Activated gamma-delta T cell treated with anti-CD3 and anti-CD28 coated beads, Interleukin-2, amount 50 U/mL, for 16 hours (primary cell): ENCODE results near the gene PTTG1.
A peak's percentile ranks its signal among the peaks of the same experiment; 100 is the strongest.

Source experiments
- DNase-seq: peaks from one replicate; pipeline ENCODE4 v3.0.0-alpha.2; 2020; ENCODE audit warnings: low read depth

Gene PTTG1

GRCh38 chr5:160455600-160455999, 33.9 kb downstream of the PTTG1 start:
- DNase-seq, result no peak

DNA sequence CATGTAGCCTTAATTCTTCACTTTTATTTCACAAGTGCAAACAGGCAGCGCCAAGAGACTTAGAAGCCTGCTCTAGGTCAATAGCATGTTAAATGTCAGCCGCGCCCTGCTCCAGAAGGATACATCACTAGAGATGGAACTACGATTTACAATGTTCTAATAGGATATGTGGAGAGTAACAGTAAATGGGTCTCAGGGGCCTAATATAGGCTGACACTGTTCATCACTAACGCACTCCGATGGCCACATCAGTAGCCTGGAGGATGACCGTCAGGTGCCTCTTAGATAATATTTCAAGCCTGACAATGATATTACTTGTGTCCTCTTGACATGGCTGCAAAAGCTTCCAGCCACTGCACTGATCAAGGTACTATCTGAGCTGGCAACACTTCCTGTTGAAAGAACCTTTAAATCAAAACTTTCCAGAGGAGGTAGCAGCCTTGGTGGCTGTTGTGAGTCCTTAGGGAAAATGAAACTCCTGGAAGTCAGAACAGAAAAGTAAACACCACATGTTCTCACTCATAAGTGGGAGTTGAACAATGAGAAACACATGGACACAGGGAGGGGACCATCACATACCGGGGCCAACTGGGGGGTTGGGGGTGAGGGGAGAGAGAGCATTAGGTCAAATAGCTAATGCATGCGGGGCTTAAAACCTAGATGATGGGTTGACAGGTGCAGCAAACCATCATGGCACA, 35.0 kb downstream of the PTTG1 start:
- DNase-seq, result no peak

DNA sequence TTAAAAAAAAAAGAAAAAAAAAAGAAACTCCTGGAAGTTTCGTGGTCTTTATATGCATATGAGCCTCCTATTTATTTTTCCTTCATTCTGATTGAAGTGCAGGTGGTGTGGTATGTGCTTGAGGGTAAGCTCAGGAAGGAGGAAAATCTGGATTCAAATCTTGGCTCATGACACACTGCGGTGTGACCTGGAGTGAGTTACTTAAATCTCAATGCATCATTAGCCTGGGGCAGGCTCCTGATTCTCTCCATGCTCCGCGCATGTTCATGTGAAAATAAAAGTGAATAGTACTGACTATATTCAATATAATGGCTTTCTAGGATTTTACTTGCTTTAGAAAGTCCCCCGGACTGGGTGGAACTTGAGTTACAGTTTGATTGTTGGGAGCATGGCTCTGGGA, 35.6 kb downstream of the PTTG1 start:
- no peak for DNase-seq

- DNase-seq, result no peak
These were observed 37.4 kb downstream of the PTTG1 start for GRCh38 chr5:160458806-160459800.

DNA sequence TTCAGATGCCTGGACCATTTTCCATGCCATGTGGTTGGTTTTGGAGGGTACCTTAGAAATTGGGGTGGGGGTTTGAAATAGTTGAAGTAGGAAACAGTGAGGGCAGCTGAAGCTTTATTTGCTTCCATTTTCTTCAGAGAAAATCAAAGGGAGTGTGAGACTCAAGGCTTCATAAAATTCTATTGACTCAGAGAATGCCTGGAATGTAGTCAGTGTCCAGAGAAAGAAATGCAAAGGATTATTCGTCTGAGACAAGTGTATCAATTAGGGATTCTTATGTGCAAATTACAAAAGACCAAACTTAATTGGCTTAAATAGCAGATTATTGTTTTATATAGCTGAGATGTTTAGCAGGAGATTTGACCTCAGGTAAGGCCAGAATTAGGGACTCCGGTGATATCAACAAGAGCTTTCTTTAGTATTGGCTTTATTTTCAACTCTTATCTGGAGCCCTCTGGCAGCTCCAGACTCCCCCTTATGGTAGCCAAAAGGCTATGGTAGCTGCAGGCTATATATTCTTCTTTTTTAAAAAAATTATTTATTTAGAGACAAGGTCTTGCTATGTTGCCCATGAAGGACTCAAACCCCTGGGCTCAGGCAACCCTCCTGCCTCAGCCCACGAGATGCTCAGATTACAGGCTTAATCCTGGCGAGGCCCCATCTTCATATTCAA, 38.9 kb downstream of the PTTG1 start:
- DNase-seq, result no peak

- no peak for DNase-seq
These were observed 39.7 kb downstream of the PTTG1 start for GRCh38 chr5:160461378-160461777.

DNA sequence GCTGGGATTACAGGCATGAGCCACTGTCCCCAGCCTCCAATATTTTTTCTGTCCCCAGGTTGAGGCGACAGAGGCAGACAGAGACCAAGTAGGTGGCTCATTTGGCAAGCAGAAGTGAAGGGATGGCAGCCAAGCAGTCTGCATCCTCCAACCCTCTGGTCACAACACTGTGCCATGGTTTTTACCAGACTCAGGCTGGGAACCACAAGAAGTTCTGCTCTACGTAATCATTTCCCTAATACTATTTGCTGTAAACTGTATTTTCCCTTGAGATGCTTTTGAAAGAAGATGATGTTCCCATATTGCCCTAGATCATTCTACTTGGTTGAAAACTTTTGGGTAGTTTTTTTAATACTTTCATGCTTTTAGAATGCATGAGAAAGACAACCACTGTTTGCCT, 40.5 kb downstream of the PTTG1 start:
- no peak for DNase-seq

DNA sequence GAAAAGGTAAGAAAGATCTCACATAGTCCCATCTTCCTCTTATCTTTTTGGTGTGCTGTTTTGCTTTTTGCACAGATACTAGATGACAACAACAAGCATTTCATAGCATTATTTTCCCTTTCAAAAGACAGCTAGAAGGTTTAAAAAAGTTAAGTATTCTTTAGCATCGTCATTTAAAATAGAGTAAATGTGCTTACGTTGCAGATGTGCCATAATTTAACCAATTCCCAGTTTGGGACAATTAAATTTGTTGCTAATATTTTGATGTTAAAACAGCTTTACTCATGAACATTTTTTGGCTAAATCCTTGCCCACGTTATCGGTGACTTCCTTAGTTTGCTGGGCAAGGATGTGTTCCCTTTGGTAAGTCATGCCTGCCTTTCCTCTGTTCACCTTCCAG, 41.6 kb downstream of the PTTG1 start:
- DNase-seq, result no peak

DNA sequence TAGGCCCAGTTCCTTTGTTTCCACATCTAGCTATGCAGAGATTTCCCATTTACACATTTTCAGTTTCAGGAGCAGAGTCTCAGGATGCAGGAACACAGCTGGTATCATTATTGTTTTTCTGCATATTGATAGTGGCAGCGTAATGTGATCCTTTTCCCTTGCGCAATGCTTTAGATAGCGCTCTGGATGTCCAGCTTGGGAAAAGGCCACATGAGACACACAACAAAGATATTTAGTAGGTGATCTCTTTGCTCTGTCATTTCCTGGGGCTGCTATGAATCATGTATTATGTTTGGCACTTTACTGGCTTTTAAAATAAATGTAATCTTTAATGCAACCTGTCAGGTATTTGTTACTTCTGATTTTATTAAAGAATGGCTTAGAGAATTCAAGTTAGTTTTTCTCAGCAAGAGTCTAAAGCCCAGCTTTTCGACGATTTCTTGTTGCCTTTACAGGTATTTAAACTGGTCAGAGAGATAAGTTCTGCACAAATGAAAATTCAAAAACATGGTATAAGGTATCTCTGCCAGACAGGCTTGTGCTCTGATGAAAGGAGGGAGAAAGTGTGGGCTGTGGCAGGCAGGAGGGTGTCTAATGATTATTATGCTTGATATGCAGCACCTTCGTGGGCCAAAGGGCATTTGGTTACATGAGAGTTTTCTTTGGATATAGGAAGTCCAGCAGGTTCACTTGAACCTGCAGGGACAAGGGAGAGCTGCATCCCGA, 42.2 kb downstream of the PTTG1 start:
- no peak for DNase-seq

- no peak for DNase-seq
These were observed 42.8 kb downstream of the PTTG1 start for GRCh38 chr5:160464466-160464797.

DNA sequence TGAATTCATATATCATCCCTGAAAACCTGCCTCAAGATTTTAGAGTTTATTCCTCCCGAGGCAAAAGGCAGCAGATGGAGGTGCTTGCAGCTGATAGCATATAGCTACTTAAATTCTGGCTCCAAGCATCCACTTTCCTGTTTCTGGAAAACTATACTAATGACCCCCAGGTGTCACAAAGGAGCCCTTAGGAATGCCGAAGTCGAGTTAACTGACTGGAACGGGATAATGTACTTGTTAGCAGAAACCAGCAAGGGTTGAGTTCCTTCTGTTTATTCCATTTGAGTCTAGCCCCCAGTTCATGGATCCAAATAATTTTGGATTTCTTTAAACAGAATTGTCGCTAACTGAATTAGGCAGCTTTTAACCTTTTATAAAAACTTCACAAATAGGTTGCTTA, 44.5 kb downstream of the PTTG1 start:
- DNase-seq, result no peak

DNA sequence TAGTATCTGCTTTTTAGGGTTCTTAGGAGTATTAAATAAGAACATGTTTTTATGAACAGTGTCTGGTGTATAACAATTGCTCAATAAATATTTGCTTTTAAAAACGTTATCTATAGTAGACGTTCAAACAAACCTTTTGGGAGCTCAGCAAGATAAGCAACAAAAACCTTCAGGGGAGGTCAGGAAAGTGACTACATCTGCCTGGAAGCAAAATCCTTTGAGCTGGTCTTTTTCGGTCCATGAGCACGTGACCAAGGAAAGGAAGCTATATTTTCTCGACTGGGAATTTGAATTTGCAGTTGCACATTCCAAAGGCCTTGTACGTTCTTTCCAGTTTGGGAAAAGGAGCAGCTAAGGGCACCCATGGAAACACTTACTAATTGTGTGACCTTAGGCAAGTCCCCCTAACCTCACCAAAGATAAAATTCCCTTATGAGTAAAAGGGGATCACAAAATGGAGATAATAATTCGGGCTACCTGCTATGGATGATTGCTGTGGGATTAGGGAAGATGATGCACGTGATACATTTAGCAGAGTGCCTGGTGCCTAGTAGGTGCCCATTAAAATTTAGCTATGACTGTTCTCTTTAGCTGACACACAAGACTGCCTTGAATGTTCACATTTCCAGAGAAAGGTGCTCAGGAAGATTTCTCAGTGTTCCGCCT, 45.4 kb downstream of the PTTG1 start:
- DNase-seq, result no peak

DNA sequence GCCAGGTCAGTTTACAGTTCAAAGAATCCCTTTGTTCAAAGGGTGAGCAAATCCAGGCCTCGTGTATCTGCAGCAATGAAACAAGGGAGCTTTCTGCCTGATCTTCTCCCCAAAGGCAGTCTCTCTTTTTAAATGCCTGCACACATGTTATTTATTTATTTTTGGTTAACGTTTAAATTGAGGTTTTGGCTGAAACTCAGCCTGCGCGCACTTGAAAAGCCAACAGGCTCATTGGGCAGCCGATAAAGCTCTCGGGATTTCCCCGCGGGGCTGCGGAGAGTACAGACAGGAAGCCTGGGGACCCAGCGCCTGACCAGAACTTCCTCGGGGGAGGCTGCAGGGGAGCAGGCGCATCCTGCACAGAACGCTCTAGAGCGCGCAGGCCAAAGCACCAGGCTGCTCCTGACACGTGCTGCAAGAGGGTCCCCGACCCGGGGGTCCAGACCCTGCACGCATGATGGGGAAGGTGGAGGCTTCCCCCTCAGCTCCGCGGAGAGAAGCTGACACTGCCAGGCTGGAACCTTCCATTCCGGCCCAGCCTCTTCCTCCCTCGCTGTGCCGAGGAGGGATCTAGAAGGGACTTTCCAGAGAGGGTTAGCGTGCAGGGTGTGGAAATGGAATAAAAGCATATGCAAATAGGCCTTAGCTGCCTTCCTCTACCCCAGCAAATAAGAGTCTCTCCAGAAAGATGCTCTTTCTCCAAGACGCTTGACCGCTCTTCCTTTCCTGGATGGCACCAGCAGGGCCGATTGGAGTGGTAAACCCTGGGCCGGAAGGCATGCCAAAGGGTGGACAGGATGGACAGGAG, 46.1 kb downstream of the PTTG1 start:
- DNase-seq, result peak; percentile 74

- no peak for DNase-seq
These were observed 46.8 kb downstream of the PTTG1 start for GRCh38 chr5:160468363-160468975.

GRCh38 chr5:160469156-160470144, 47.8 kb downstream of the PTTG1 start:
- DNase-seq, result no peak

DNA sequence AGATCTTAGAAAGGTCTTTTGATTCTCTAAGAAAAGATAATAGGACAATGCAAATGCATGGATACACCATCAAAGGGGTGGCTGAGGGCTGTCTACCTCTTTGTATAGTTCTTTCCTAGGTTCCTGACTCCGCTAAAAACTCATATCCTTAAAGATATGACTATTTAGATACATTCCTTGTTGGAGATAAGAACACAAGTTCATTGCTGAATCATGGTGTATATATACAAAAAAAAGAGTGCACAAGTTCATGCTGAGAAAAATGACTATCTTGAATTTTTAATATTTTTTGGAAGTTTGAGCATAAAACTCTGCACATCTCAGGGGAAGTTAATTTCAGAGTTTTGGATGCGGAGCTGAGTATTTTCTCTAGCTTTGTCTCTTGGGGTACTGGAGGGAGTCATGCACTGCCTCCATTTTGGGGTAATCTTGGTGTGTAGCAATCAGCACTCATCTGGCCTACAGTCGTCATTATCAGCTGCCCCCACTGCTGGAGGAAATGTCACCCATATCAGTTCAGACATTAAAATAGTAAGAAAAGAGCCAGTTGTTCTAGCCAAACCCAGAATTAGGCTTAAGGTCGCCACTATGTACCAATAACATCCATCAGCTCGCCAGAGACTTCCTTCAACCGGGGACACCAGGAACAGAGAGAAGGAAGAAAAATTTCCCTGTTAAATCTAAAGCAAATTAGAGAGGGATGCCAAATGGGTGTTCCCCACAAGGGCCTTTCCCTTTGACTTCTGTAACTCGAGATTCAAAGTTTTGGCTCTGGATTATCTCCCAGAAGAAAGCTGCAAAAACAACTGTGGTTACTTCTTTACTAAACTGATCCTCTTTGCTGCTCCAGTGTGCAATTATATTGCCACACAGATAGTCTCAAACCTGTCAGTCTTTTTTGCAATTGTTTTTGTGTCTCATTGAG, 49.0 kb downstream of the PTTG1 start:
- DNase-seq, result no peak

- DNase-seq, result no peak
These were observed 50.1 kb downstream of the PTTG1 start for GRCh38 chr5:160471761-160472160.

GRCh38 chr5:160472482-160472881, 50.8 kb downstream of the PTTG1 start:
- DNase-seq, result no peak
